CD4-positive, alpha-beta T cell treated with Interleukin-17A for 4 hours (primary cell): Measurements from ENCODE around the gene LSP1.

Experiments
- DNase-seq: peaks from one replicate; pipeline ENCODE4 v3.0.0-alpha.2; 2020; ENCODE audit warnings: mixed read lengths

The LSP1 gene

GRCh38 chr11:1893581-1894359 lies 40.9 kb downstream of the LSP1 start:
- no peak for DNase-seq

GRCh38 chr11:1894759-1895158 lies 41.9 kb downstream of the LSP1 start:
- no peak for DNase-seq

- no peak for DNase-seq
Observed at GRCh38 chr11:1896468-1896867, 43.6 kb downstream of the LSP1 start.

GRCh38 chr11:1896923-1897322 lies 44.0 kb downstream of the LSP1 start:
- DNase-seq: no peak

GRCh38 chr11:1899090-1899489 lies 46.2 kb downstream of the LSP1 start:
- no peak for DNase-seq

GRCh38 chr11:1899686-1900085 lies 46.8 kb downstream of the LSP1 start:
- no peak for DNase-seq

- no peak for DNase-seq
Observed at GRCh38 chr11:1906181-1906580, 53.3 kb downstream of the LSP1 start.

GRCh38 chr11:1906611-1907423 lies 53.9 kb downstream of the LSP1 start:
- DNase-seq: no peak

GRCh38 chr11:1908618-1909017 lies 55.7 kb downstream of the LSP1 start:
- DNase-seq: no peak

GRCh38 chr11:1909524-1909923 lies 56.6 kb downstream of the LSP1 start:
- no peak for DNase-seq

- no peak for DNase-seq
Observed at GRCh38 chr11:1912289-1912878, 59.5 kb downstream of the LSP1 start.

- no peak for DNase-seq
Observed at GRCh38 chr11:1913271-1914060, 60.6 kb downstream of the LSP1 start.

- DNase-seq: no peak
Observed at GRCh38 chr11:1915795-1916131, 62.9 kb downstream of the LSP1 start.

GRCh38 chr11:1916132-1916985 lies 63.5 kb downstream of the LSP1 start:
- DNase-seq: no peak

- no peak for DNase-seq
Observed at GRCh38 chr11:1916986-1917522, 64.2 kb downstream of the LSP1 start.

- peak; percentile 26 for DNase-seq
Observed at GRCh38 chr11:1917523-1918435, 64.9 kb downstream of the LSP1 start.

GRCh38 chr11:1918436-1919315 lies 65.8 kb downstream of the LSP1 start:
- peak; percentile 20 for DNase-seq

- DNase-seq: no peak
Observed at GRCh38 chr11:1919391-1920127, 66.7 kb downstream of the LSP1 start, which contains the start of gene TNNT3. TNNT3 (plus strand) TSS chr11:1919703; CDS start chr11:1922875, 3,172 bp downstream.
